ENCODE data around the gene KIF26A. TPM values are rescaled to one million over a fixed set of nuclear protein-coding genes. Genes with fewer than 3 reads are reported as not detected.

KIF26A gene
- total RNA-seq (2014; rRNA removed; shearing (Covaris generic)) = 1.4 TPM in 2 replicates
- 3.2 and 5.2 TPM in 2 replicates for polyA plus RNA-seq (2015; cell fraction: cytosol; rRNA removed)
- 1.9 and 2.3 TPM in 2 replicates for polyA plus RNA-seq (2015; cell fraction: nucleus; rRNA removed)

DNA sequence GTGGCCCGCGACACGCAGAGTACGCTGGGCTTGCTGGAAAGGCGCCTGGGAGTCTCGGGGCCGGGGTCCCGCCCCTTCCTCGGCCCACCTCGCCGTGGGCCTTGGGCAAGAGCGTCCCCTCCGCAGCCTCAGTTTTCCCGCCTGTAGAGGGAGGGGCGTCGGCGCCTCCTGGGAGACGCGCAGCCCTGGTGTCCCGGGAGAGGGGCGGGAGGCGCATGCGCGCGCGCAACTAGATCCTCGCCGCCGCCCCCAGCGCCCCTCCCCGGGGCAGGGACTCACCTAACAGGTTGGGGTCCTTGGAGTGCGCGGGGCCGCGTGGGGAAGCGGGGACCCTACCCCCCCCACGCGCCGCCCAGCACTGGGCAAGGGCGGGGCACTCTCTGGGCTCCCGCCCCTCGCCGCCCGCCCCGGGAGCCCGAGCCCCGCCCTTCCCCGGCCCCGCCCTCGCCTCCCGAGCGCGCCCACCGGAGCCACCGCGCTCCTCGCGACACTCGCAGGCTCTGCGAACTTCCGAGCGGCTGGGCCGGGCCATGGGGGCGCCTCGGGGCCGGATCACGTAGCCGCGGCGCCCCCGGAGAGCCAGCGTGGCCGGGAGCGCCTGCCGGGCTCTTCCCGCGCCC, at the start of gene KIF26A:
TSS of gene KIF26A (plus strand) at position 490 of the 620 bp plus-strand sequence. CDS start 136 bp downstream, outside the sequence.
- DNase-seq (ENCODE audit: low read depth, low spot score) = peak; percentile 44
- in situ Hi-C loops (cut with HindIII; ENCODE audit: low pct_unique_long_range_greater_than_20kb, low sequenced_read_pairs) = no loop called here

DNA sequence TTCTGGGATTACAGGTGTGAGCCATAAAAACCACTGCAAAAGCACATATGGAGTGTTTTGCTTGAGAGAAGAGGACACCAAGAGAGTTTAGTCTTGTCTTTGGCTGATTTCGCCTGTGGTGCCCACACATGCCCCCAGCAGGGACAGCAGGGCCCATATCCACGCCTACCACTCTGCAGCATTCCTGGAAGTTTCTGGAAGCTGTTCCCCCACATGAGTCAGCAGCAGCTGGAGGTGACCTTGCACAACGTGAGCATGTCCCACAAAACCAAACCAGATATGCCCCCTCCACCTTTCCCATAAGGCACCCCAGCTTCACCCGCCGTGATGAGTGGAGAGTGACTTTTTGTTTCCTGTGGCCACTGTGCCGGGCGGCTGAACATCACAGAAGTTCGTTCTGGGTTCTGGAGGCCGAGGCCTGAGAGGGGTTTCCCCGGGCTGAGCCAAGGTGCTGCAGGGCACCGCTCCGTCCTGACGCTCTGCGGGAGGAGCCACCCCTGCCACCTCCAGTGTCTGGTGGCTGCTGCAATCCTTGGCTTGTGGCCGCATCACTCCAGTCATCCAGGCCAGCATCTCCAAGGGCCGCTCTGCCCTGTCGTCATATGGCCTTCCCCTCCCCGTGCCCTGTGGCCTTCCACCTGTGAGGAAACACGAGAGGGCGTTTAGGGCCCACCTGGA, 48.2 kb upstream of the KIF26A start:
- in situ Hi-C loops (cut with HindIII; ENCODE audit: low pct_unique_long_range_greater_than_20kb, low sequenced_read_pairs) = no loop called here
- DNase-seq (ENCODE audit: low read depth, low spot score) = no peak

DNA sequence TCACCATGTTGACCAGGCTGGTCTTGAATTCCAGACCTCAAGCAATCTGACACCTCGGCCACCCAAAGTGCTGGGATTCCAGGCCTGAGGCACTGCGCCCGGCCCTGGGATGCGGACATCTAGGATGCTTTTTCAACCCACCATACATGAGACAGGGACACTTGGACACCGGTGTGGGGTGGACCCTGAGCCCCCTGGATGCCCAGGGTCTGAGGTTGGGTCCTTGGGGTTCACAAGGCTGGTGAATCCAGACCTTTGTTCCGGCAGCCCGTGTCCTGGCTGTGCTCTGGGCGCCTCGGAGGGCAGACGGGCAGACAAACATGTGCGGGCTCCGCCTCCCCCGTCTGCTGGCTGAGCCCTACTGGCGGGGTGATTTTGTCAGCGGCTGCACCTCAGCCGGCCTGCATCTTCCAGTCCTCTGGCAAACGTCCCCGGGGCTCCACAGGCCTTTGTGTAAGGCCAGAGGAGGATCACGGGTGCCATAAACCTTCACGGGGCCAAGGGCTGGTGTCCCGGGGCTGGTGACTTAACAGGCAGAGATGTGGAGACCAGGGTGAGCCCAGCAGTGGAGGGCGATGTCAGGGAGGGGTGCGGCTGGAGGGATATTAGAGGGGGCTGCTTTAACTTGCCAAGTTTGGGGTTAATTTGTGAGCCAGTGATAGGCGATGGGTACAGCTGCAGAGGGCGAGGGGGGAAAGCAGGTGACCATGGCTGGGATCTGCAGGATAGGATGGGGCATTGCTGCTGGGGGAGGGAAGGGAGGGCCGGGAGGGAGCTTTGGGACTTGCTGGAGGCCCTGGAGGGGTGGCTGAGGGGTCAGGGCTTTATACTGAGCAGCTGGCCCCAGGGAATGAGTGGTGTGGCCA, 47.1 kb upstream of the KIF26A start:
- DNase-seq (ENCODE audit: low read depth, low spot score) = no peak
- in situ Hi-C loops (cut with HindIII; ENCODE audit: low pct_unique_long_range_greater_than_20kb, low sequenced_read_pairs) = no loop called here

DNA sequence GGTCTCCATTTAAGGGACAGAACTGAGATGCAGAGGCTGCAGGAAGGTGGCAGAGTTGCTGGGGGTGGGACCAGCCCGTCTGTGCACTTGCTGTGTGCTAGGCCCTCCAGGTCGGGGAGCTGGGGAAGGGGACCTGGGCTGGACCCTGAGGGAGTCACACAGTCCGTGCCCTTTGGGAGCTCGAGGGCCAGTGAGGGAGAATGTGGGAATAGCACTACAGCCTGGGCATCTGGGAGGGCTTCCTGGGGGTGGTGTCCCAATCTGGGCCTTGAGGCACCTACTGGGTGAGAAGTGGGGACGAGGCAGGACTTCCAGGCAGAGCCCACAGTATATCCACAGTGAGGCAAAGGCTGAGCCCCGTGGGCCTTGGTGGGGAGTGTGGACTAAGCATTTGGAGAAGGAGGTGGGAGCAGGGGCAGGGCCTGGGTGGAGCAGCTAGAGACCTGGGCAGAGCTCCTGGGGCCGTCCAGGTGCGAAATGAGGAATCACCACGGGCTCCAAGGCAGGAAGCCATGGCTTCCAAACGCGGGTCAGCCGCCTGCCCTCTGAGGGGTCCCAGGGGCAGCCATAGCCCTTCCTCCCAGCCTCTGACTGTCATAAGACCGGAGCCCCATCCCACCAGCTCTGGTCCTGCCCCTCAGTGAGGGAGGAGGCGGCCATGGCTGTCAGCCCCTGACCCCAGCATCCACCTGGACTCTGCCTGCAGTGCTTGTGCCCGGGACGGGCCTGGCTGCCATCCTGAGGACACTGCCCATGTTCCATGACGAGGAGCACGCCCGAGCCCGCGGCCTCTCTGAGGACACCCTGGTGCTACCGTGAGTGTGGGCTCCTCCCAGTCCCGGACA, 46.2 kb upstream of the KIF26A start:
- DNase-seq (ENCODE audit: low read depth, low spot score) = no peak
- in situ Hi-C loops (cut with HindIII; ENCODE audit: low pct_unique_long_range_greater_than_20kb, low sequenced_read_pairs) = no loop called here

DNA sequence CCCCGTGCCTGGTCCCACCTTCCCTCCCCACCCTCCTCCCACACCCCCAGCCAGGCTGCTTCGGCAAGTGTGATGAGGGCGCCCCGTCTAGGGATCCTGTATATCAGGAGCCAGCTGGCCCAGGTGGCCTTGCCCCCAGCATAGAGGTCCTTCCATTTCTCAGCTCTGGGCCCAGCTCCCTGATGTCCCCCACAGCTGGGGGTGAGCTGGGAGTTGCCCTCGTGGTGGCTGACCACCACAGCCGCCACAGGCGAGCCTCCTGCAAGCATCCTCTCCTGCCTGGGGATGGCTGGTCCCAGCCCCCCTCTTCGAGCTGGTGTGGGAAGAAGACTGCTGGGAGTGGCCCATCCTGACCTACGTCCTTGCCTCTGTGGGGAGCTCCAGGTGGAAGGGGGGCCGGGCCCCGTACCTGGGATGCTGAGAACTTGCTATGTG, 45.4 kb upstream of the KIF26A start:
- DNase-seq (ENCODE audit: low read depth, low spot score) = no peak
- in situ Hi-C loops (cut with HindIII; ENCODE audit: low pct_unique_long_range_greater_than_20kb, low sequenced_read_pairs) = no loop called here

DNA sequence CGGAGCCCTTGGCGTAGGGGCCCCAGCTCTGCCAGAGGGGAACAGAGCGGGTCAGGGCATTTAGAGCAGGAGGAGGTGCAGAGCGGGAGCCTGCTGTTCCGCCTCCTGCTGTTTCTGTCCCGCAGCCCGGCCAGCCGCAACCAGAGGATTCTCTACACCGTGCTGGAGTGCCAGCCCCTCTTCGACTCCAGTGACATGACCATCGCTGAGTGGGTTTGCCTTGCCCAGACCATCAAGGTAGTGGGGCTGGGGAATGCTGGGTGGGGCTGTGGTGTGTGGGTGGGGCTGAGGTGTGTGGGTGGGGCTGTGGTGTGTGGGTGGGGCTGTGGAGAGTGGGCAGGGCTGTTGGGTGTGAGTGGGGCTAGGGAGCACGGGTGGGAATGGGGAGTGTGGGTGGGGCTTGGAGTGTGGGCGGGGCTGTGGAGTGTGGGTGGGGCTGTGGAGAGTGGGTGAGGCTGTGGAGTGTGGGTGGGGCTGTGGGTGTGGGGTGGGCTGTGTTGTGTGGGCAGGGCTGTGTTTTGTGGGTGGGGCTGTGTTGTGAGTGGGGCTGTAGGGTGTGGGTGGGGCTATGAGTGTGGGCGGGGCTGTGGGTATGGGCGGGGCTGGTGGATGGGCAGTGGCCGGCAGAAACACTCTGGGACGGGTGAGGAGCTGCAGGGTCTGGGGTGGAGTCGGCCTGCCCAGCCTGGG, 44.9 kb upstream of the KIF26A start:
- in situ Hi-C loops (cut with HindIII; ENCODE audit: low pct_unique_long_range_greater_than_20kb, low sequenced_read_pairs) = no loop called here
- peak; percentile 51 for DNase-seq (ENCODE audit: low read depth, low spot score)

DNA sequence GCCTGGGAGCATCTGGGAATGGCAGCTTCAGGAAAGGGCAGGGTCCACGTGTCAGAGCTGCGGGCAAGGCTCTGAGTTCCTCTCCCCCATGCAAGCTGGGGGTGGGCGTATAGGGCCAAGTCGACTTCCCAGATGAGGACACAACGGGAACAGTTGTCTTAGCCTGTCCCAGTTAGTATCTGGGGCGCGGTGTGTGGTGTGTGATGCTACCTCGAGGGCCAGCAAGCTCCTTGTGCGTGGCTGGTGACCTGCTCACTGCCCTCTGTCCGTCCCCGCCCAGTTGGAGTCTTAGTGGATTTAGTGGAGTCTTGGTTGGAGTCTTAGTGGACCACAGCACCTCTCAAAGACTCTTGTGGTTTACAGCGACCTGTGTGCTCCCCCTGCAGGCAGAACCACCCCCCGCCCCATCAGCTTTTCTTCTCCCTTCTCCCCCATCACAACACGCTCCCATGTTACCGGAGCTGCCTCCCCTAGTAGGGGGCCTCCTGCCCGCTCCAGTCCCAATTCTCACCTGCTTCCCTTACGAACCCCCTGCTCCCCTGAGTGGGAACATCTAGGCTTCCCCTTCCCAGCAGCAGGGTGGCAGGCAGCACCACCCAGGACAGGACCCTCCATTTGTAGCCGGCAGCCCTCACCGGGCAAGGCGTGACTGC, 44.2 kb upstream of the KIF26A start:
- in situ Hi-C loops (cut with HindIII; ENCODE audit: low pct_unique_long_range_greater_than_20kb, low sequenced_read_pairs) = no loop called here
- no peak for DNase-seq (ENCODE audit: low read depth, low spot score)

DNA sequence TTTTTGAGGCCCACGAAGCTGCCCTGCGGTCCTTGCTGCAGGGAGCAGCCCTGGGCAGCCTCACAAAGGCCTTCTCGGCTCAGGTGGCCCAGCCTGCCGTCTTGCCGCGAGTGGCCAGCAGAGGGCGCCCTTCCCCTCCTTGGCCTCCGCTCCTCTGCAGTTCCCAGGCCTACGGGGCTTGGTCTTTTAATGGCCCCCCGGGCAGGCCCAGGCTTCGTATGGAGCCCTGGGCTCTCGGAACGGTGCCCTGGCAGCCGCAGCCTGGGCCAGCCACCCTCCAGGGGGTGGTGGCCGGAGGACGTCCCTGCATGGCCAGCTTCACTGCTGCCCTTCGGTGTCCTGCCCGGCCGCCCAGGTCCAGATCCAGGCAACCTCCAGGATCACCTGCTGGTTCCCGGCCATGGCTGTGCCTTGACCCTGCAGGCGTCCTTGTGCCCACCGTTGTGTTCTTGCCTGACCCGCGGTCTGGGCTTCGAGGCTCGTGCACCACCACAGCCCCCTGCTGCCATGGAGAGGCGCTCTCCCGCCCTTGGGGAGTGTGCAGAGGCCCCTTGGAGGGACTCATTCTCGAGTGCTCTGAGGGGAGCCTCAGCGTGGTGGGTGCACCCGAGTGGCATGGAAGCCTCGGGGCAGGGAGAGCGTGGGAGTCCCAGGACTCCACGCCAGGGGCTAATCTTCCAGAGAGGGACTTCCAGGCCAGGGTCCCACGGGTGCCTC, 43.5 kb upstream of the KIF26A start:
- DNase-seq (ENCODE audit: low read depth, low spot score) = peak; percentile 60
- in situ Hi-C loops (cut with HindIII; ENCODE audit: low pct_unique_long_range_greater_than_20kb, low sequenced_read_pairs) = no loop called here

DNA sequence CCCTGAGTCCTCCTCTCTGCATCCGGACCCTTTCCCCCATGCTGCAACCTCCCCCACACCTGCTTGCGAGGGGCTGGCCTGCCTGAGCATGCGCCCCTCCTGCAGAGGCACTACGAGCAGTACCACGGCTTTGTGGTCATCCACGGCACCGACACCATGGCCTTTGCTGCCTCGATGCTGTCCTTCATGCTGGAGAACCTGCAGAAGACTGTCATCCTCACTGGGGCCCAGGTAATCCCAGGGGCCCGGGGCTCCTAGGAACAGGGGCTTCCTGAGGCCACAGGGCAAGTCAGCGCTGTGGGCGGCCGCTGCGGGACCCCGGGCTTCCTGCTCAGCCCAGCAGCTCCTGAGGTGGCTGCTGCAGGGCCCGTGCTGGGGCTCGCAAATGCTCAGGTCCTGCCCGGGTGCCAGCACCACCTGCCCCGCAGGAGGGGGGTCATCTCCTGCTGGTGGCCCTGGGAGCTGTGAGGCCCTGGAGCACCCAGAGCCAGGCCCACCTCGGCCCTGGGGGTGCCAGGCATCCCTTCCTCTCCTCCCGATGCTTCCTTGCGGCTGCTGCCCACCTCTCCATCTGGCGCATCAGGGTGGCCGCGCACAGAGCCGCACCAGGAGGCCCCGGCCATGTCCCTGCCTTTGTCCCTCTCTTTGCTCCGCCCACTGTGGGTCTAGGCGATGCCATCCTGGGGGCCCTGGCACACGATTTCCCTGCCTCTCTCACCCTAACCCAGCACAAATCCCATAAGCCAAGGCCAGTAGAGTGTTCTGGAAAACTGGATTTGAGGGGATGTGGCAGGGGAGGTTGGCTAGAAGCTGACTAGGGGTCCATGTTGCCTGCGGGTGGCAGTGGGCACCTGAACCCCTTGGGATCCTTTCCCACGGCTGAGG, 42.7 kb upstream of the KIF26A start:
- no peak for DNase-seq (ENCODE audit: low read depth, low spot score)
- in situ Hi-C loops (cut with HindIII; ENCODE audit: low pct_unique_long_range_greater_than_20kb, low sequenced_read_pairs) = no loop called here

DNA sequence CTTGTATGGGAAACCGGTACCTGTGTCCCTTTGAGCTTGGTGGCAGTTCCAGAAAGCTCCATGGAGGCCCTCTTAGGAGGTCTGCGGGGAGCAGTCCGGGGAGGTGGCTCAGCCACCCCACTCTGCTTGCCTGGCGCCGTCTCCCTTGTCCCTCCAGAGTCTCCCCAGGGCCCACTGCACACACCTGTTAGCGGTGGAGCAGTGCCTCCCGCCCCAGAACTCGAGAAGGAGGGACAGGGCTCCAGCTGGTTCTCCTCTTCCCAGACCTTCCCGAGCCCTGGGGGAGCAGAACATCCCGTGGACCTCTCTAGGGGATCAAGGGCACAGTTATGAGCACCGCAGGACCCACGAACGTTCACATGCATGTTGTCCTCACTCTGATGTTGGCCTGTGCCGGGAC, 42.1 kb upstream of the KIF26A start:
- no peak for DNase-seq (ENCODE audit: low read depth, low spot score)
- in situ Hi-C loops (cut with HindIII; ENCODE audit: low pct_unique_long_range_greater_than_20kb, low sequenced_read_pairs) = no loop called here

DNA sequence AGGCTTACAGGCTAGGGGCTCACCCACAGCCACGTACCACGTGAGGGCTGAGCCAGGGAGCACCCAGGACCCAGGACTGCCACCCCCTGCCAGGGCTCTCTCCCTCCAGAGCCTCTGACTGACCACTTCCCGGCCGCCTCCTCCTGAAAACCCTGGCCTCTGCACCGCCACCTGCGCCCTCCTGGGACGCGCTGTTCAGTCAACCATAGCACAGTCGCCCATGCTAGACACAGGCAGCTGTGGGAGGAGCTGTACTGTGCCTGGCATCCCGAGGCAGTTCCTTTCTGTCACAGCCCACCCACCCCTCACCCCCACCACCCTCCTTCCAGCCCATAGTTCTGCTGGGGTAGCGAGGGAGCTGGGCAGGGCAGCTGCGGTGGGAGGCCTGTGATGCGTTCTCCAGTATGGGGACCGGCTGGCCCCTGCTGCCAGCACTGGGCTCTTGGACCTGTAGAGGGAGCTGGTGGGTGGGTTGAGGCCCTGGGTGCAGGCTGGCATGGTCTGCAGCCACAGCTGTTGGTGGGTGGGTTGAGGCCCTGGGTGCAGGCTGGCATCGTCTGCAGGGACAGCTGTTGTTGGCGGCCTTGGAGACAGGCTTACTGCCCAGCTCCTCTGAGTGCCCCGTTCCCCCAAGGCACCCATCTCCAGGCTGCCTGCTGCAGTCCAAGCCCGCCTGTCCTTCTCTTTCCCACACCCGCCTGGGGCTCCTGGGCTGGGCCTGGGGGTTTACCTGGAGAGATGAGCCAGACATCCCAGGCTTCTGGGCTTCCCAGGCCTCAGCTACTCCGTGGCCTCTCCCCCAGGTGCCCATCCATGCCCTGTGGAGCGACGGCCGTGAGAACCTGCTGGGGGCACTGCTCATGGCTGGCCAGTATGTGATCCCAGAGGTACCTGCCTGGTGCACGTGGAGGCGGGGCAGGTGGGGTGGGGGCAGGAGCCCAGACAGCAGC, 41.4 kb upstream of the KIF26A start:
- in situ Hi-C loops (cut with HindIII; ENCODE audit: low pct_unique_long_range_greater_than_20kb, low sequenced_read_pairs) = no loop called here
- peak; percentile 32 for DNase-seq (ENCODE audit: low read depth, low spot score)

DNA sequence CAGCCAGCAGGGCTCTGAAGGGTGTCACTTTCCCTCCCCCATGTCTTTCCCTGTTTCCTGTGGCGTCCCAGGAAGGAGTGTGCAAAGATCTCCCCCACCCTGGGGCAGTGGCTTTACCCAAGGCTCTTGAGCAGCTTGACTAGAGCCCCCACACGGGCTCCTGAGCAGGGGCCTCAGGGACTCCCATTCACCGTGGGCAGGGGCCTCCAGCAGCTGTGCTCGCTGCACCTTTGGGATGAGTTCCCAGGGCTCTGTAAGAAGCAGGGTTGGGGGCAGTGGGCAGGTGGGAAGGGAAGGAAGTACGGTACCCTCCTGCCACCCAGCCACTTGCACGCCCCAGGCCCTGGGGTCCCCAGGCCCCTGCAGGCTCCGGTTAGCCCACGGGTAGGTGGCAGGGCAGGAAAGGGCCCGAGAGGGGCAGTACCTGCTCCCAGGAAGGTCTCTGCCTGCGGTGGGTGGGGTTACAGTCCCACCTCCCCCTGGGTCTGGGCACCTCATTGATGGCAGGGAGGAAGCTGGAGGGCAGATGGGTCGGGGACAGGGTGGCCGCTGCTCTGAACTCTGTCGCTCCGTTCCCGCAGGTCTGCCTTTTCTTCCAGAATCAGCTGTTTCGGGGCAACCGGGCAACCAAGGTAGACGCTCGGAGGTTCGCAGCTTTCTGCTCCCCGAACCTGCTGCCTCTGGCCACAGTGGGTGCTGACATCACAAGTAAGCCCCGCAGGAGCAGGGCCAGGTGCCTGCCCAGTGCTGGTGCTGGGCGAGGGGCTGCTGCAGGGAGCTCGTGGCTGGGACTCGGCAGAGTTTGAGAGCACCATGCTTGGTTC, 39.9 kb upstream of the KIF26A start:
- in situ Hi-C loops (cut with HindIII; ENCODE audit: low pct_unique_long_range_greater_than_20kb, low sequenced_read_pairs) = no loop called here

More for the DNA sequence above, 39.9 kb upstream of the KIF26A start:
- no peak for DNase-seq (ENCODE audit: low read depth, low spot score)
